ENCODE measurements around the gene EGFL7.

DNA sequence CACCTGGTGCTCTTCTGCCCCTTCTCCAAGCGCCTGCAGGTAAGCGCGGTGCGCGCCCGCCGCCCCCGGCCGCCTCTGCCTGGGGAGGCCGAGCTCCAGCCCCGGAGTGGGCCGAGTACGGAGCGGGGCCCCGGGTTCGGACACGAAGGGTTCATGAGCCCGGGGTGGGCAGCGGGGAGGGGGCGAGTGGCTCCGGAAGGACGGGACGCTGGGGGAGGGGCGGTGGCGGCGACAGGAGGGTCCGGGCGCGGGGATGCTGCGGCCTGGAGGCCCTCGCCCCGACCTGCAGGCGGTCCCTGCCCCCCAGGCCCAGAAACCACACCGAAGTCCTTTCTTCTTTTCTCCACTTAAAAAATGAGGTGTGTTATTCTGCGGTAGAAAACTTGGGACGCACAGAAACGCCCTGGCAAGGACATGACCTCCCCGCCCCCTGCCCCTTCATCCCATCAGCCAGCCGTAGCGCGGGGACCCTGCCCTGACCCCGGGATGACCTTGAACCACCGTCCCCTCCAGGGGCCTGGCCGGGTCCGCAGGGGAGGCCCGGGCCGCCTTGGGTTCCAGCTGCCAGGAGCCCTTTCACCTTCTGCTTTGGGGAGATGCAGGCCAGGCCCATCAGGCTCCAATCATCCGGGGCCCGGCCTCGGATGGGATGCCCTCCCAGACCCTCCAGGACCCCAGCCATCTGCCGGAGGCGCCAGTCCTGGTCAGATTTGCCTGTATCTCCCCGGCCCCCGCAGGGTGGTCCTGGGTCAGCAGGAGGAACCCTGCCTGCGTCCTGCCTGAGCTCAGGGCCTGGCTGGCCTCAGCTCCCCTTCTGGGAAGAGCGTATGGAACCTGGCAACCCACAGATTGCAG lies 50.2 kb downstream of the EGFL7 start:
- TF ChIP-seq, protein P1, sequence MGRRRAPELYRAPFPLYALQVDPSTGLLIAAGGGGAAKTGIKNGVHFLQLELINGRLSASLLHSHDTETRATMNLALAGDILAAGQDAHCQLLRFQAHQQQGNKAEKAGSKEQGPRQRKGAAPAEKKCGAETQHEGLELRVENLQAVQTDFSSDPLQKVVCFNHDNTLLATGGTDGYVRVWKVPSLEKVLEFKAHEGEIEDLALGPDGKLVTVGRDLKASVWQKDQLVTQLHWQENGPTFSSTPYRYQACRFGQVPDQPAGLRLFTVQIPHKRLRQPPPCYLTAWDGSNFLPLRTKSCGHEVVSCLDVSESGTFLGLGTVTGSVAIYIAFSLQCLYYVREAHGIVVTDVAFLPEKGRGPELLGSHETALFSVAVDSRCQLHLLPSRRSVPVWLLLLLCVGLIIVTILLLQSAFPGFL (CRISPR knock-in tag; IDR thresholded peaks at IDR 0.05; ENCODE audit: borderline replicate concordance) = no peak
- TF ChIP-seq, protein P2, sequence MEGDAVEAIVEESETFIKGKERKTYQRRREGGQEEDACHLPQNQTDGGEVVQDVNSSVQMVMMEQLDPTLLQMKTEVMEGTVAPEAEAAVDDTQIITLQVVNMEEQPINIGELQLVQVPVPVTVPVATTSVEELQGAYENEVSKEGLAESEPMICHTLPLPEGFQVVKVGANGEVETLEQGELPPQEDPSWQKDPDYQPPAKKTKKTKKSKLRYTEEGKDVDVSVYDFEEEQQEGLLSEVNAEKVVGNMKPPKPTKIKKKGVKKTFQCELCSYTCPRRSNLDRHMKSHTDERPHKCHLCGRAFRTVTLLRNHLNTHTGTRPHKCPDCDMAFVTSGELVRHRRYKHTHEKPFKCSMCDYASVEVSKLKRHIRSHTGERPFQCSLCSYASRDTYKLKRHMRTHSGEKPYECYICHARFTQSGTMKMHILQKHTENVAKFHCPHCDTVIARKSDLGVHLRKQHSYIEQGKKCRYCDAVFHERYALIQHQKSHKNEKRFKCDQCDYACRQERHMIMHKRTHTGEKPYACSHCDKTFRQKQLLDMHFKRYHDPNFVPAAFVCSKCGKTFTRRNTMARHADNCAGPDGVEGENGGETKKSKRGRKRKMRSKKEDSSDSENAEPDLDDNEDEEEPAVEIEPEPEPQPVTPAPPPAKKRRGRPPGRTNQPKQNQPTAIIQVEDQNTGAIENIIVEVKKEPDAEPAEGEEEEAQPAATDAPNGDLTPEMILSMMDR (IDR thresholded peaks at IDR 0.05) = no peak
- no peak for TF ChIP-seq RORB (CRISPR knock-in tag; IDR thresholded peaks at IDR 0.05)
- TF ChIP-seq ZNF671 (CRISPR knock-in tag; IDR thresholded peaks at IDR 0.05) = no peak
- TF ChIP-seq, protein P3, sequence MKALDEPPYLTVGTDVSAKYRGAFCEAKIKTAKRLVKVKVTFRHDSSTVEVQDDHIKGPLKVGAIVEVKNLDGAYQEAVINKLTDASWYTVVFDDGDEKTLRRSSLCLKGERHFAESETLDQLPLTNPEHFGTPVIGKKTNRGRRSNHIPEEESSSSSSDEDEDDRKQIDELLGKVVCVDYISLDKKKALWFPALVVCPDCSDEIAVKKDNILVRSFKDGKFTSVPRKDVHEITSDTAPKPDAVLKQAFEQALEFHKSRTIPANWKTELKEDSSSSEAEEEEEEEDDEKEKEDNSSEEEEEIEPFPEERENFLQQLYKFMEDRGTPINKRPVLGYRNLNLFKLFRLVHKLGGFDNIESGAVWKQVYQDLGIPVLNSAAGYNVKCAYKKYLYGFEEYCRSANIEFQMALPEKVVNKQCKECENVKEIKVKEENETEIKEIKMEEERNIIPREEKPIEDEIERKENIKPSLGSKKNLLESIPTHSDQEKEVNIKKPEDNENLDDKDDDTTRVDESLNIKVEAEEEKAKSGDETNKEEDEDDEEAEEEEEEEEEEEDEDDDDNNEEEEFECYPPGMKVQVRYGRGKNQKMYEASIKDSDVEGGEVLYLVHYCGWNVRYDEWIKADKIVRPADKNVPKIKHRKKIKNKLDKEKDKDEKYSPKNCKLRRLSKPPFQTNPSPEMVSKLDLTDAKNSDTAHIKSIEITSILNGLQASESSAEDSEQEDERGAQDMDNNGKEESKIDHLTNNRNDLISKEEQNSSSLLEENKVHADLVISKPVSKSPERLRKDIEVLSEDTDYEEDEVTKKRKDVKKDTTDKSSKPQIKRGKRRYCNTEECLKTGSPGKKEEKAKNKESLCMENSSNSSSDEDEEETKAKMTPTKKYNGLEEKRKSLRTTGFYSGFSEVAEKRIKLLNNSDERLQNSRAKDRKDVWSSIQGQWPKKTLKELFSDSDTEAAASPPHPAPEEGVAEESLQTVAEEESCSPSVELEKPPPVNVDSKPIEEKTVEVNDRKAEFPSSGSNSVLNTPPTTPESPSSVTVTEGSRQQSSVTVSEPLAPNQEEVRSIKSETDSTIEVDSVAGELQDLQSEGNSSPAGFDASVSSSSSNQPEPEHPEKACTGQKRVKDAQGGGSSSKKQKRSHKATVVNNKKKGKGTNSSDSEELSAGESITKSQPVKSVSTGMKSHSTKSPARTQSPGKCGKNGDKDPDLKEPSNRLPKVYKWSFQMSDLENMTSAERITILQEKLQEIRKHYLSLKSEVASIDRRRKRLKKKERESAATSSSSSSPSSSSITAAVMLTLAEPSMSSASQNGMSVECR (CRISPR knock-in tag; IDR thresholded peaks at IDR 0.05; ENCODE audit: borderline replicate concordance) = no peak
- TF ChIP-seq FOXP1 (CRISPR knock-in tag; IDR thresholded peaks at IDR 0.05; ENCODE audit: borderline replicate concordance) = no peak
